GM18505 (cell line): Measurements from ENCODE around the gene MRPL27.
"Not testable (repeated sequence)": the region's sequence is repeated elsewhere in the genome, so short reads cannot be mapped to it uniquely, and the experiment has no call there.

ENCODE experiments used
- ATAC-seq: cut with Tn5 transposase; IDR thresholded peaks from one replicate; pipeline ENCODE4 v1.9.1; 2021; ENCODE audit not compliant: unreplicated experiment
- POLR2A ChIP-seq: IDR thresholded peaks from 4 replicates; pipeline ENCODE4 v1.6.1; 2011; ENCODE audit warnings: borderline replicate concordance; ENCODE audit not compliant: insufficient read depth, insufficient read length; ENCODE audit errors: extremely low read depth

MRPL27 gene

GRCh38 chr17:50372758-50373556 is at the start of gene MRPL27, which contains the start of gene EME1:
MRPL27 (minus strand) TSS chr17:50373184; CDS start chr17:50373170, 14 bp downstream.
EME1 (plus strand) TSS chr17:50373229; CDS start chr17:50375209, 1,980 bp downstream.
- peak; percentile 97 for TF ChIP-seq POLR2A
- peak; percentile 73 for ATAC-seq

GRCh38 chr17:50422738-50423137 is 49.8 kb upstream of the MRPL27 start:
- TF ChIP-seq POLR2A = no peak
- ATAC-seq = no peak

GRCh38 chr17:50421308-50422051 is 48.5 kb upstream of the MRPL27 start:
- ATAC-seq = no peak
- TF ChIP-seq POLR2A = no peak

- ATAC-seq = no peak
- no peak for TF ChIP-seq POLR2A
Observed at GRCh38 chr17:50420419-50421112, 47.6 kb upstream of the MRPL27 start.

DNA sequence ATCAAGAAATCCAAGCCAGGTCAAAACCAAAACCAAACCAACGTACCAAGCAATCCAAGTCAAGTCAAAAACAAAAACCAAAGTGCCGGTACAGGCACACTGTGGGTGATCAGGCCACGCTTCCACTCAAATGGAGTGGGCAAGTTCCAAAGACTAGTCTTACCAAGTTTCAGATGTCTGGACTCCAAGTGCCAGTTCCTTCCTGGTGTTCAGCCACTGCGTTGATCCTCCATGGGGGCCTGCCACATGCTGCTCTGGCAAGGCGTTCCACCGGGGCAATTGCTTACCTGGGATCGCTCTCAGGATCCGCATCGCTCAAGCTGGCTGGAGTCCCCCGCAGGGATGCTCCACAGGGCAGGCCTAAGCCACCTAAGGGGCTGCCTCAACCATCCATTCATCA is 46.6 kb upstream of the MRPL27 start:
- not testable (repeated sequence) for ATAC-seq

- TF ChIP-seq POLR2A = no peak
- no peak for ATAC-seq
Observed at GRCh38 chr17:50414808-50415207, 41.8 kb upstream of the MRPL27 start.

DNA sequence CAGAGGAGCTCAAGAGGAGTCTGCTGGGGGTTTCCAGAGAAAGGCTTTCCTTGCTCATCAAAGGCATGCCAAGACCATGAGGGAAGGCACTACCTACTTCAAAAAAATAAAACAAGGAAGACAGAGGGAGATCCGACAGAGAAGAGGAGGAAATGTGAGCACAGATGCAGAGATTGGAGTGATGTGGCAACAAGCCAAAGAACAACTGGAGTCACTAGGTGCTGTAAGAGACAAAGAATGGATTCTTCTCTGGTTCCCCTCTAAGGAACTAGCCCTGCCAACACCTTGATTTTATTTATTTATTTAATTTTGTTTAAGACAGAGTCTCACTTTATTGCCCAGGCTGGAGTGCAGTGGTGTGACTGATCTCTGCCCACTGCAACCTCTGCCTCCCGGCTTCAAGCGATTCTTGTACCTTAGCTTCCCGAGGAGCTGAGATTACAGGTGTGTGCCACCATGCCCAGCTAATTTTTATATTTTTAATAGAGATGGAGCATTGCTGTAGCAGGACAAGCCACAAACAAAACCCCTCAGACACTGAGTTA is 39.3 kb upstream of the MRPL27 start:
- no peak for TF ChIP-seq POLR2A
- no peak for ATAC-seq

DNA sequence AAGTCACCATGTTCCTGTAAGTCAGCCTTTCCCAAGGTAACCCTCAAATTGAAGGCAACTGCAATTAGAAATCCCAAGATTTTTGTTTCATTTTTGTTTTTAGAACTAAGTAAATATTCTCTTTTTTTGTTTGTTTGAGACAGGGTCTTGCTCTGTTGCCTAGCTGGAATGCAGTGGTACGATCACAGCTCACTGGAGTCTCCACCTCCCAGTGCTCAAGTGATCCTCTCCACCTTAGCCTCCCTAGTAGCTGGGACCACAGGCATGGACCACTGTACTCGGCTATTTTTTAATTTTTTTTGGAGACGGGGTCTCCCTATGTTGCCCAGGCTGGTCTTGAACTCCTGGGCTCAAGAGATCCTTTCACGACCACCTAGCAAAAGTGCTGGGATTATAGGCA is 34.9 kb upstream of the MRPL27 start:
- no peak for TF ChIP-seq POLR2A
- ATAC-seq = no peak

DNA sequence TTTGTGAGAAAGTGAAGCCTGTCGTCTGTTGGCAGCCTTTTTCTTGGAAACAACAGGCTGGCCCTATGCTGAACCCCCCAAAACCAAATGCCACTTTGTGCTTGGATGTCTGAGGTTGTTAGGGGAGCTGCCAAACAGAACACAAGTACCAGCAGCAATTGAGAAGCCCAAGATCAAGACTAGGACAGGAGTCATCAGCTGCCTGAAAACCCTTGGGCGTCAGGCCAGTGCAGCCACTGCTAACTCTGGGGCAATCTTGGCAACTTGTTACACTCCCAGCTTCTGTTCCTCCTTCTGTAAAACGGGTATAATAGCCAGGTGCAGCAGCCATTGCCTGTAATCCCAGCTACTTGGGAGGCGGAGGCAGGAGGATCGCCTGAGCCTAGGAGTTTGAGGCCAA is 33.6 kb upstream of the MRPL27 start:
- no peak for ATAC-seq
- no peak for TF ChIP-seq POLR2A

DNA sequence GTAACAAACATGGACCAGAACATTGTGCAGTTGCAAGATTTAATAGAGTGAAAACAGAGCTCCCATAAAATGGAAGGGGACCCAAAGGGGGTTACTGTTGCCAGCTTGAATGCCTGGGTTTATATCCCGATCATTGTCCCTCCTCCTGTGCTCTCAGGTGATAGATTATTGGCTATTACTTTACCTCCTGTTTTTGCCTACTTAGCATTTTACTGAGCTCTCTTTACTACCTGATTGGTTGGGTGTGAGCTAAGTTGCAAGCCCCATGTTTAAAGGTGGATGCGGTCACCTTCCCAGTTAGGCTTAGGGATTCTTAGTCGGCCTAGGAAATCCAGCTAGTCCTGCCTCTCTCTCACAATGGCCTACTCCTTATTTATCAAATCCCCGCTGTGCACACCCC is 32.4 kb upstream of the MRPL27 start:
- ATAC-seq = not testable (repeated sequence)

GRCh38 chr17:50399591-50399990 is 26.6 kb upstream of the MRPL27 start:
- not testable (repeated sequence) for ATAC-seq

DNA sequence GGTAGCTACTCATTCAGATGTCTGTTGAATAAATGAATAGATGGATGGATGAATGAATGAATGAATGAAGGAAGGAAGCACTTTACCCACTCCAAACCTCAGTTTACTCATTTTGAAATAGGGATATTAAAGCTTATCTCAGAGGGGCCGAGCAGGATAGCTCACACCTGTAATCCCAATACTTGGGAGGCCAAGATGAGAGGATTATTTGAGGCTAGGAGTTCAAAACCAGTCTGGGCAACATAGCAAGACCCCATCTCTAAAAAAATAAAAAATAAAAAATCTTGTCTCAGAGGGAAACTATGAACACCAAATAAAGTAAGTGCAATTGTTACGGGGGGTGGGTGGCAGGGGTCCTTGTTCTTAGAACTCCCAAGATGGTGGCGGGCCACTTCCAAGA is 25.7 kb upstream of the MRPL27 start:
- not testable (repeated sequence) for ATAC-seq

- ATAC-seq = no peak
- no peak for TF ChIP-seq POLR2A
Observed at GRCh38 chr17:50397919-50398285, 24.9 kb upstream of the MRPL27 start.
